GM06990 (cell line): ENCODE results near the gene ZNF791.
"Not testable (repeated sequence)": the region's sequence is repeated elsewhere in the genome, so short reads cannot be mapped to it uniquely, and the experiment has no call there.

Source experiments
- DNase-seq: peaks from one replicate; pipeline ENCODE4 v3.0.0-alpha.2; 2011; ENCODE audit not compliant: insufficient read length; ENCODE audit errors: extremely low read depth
- H3K27me3 ChIP-seq: replicated peaks from 2 replicates; pipeline ENCODE4 v1.6.0; 2011; ENCODE audit warnings: low read length; ENCODE audit not compliant: control insufficient read depth, insufficient read depth
- H3K36me3 ChIP-seq: 2 replicates; pipeline ENCODE4 v1.5.1; 2011; ENCODE audit warnings: low read length; ENCODE audit not compliant: control insufficient read depth, insufficient read depth
- H3K4me3 ChIP-seq: replicated peaks from 2 replicates; pipeline ENCODE4 v1.5.1; 2011; ENCODE audit warnings: low read depth, mild to moderate bottlenecking, control low read depth, low read length
- TF ChIP-seq, protein P1 (sequence below): IDR thresholded peaks from 2 replicates; pipeline ENCODE4 v1.5.1; 2011; ENCODE audit warnings: low read length, control low read depth, mild to moderate bottlenecking, inconsistent platforms; ENCODE audit not compliant: insufficient read depth, poor library complexity, severe bottlenecking

Gene ZNF791

DNA sequence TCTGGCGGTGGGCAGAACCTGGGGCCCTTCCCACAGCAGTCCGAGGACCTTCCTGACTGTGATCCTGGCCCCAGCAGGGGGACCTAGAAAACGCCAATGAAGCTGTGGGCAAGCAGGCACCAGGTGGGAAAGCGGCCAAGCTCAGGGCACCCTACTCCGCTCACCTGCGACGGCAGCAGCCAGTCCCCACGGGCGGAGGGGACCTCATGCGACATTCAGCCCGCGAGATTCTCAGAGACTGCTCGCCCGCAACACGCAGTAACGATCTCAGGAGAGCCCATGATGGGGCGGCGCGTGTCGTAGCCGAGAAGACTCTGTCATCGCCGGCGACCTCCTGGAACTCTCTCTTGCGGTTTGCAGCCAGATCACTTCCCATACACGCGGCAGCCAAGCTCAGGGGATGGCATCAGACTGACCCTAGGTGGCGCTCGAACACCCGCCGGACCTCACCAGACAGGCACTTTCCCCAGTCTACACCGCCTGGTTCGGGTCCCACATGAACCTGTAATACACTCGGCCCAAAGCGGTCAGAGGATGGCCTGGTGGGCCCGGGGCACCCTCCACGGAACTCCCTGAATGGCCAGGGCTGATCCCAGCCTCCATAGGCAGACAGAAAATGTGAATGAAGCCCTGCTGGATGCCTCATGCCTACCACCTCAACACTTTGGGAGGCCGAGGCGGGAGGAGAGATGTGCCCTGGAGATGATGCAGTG lies 29.3 kb downstream of the ZNF791 start:
- H3K27me3 ChIP-seq = no peaks in the 10 kb centered on the region
- TF ChIP-seq, protein P1, sequence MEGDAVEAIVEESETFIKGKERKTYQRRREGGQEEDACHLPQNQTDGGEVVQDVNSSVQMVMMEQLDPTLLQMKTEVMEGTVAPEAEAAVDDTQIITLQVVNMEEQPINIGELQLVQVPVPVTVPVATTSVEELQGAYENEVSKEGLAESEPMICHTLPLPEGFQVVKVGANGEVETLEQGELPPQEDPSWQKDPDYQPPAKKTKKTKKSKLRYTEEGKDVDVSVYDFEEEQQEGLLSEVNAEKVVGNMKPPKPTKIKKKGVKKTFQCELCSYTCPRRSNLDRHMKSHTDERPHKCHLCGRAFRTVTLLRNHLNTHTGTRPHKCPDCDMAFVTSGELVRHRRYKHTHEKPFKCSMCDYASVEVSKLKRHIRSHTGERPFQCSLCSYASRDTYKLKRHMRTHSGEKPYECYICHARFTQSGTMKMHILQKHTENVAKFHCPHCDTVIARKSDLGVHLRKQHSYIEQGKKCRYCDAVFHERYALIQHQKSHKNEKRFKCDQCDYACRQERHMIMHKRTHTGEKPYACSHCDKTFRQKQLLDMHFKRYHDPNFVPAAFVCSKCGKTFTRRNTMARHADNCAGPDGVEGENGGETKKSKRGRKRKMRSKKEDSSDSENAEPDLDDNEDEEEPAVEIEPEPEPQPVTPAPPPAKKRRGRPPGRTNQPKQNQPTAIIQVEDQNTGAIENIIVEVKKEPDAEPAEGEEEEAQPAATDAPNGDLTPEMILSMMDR = peak; percentile 79
- peak; percentile 82 for DNase-seq
- H3K36me3 ChIP-seq = peaks cover 3% of the 10 kb centered on the region
- no peak overlapping the region for H3K4me3 ChIP-seq

DNA sequence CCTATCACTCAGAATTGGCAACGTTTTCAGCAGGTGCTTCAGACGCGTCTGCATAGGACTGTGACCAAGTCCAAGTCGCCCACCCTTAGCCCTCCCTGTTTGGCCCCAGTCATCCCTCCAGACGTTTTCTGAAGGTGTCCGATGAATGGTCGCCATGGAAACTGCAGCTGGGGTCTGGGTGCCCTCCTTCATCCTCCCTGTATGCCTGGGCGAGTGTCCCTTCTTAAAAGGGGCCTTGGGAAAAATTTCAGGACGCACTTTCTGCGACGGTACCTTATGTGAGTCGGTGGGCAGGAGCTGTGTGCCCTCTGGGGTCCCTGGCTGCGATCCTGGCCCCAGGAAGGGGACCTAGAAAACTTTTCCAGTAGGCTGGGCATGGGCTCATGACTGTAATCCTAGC lies 30.7 kb downstream of the ZNF791 start:
- DNase-seq = no peak
- Histone ChIP-seq H3K27me3 (no peaks in the 10 kb centered on the region), H3K4me3 (no peak overlapping the region), H3K36me3 (peaks cover 7% of the 10 kb centered on the region)
- TF ChIP-seq, protein P1 = no peak

DNA sequence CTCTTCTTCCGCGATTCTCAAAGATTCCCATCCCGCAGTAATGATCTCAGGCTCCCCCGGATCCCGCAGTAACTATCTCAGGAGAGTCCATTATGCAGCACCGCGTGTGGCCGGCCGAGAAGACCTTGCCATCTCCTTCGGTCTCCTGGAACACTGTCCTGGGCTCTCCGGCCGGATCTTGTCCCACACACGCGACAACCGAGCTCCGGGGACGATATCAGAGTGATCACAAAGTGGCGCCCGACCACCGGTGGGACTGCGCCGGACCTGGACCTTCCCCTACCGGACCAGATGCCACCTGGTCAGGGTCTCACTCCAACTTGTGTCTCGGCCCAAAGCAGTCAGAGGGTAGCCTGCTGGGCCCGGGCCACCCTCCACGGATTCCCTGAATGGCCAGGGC lies 31.8 kb downstream of the ZNF791 start:
- no peak overlapping the region for H3K4me3 ChIP-seq
- DNase-seq = no peak
- no peaks in the 10 kb centered on the region for H3K27me3 ChIP-seq
- TF ChIP-seq, protein P1 = no peak
- peaks cover 13% of the 10 kb centered on the region for H3K36me3 ChIP-seq

DNA sequence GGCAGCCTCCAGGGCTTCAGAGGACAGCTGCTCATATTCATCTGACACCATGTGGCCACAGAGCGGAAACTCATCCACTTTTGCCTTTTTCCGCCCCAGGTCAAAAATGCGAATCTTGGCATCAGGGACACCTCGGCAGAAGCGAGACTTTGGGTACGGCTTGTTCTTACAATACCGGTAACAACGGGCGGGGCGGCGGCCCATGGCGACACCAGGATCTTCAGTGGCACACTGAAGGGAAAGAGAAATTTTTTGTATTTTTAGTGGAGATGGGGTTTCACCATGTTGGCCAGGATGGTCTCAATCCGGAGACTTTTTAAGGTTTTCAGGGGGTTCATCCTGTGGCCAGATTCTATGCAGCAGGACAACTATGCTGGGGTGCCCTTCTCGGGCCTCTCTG lies 33.0 kb downstream of the ZNF791 start:
- DNase-seq = not testable (repeated sequence)
- H3K36me3 ChIP-seq = peaks cover 14% of the 10 kb centered on the region

DNA sequence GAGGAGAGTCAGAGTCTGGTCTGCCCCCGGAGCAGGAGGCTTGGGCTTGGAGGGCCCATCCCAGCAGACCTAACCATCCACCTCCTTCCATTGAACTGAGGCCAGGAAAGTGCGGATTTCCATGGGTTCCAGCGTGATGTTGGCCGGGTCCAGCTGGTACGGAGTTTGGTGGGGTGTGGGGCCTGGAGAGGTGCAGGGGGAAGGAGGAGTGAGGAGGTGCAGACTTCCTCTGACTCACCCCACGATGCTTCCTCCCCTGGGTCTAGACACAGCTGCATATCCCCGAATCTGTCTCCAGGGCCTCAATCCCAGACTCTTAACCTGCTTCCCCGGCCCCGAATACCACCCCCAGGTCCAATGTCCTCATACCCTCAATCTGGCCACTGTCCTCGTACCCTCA lies 35.8 kb downstream of the ZNF791 start:
- H3K36me3 ChIP-seq = peaks cover 24% of the 10 kb centered on the region
- TF ChIP-seq, protein P1 = no peak
- no peak for DNase-seq
- H3K27me3 ChIP-seq = no peaks in the 10 kb centered on the region
- H3K4me3 ChIP-seq = no peak overlapping the region

More for the DNA sequence above, 33.0 kb downstream of the ZNF791 start:
- H3K27me3 ChIP-seq, H3K4me3 ChIP-seq: not testable (repeated sequence)

DNA sequence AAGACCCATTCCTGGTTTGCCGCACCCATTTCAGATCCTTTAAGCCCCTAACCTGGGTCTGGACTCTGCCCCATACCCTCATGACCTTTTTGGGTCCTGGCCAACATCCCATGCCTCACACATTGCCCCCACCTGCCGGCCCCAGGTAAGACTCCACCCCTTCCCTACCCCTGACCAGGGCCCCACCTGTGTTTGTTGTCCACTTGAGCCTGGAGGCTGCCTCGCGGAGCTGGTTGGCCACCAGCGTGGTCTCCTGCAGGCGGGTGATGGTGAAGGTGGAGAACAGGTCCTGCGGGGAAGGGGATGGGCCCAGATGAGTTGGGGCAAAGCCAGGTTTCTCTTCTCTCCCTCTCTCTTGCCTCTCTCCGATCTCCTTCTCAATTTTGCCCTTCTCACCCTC lies 36.3 kb downstream of the ZNF791 start:
- peaks cover 26% of the 10 kb centered on the region for H3K36me3 ChIP-seq
- DNase-seq = no peak
- H3K4me3 ChIP-seq = no peak overlapping the region
- H3K27me3 ChIP-seq = no peaks in the 10 kb centered on the region
- TF ChIP-seq, protein P1 = no peak
